ENCODE results near the gene GPHA2.

The GPHA2 gene

GRCh38 chr11:64970731-64971151 is 35.0 kb upstream of the GPHA2 start:
- TF ChIP-seq TEAD4 (IDR thresholded peaks at IDR 0.05) (no peak), CEBPB (IDR thresholded peaks at IDR 0.05) (no peak), ZBTB7A (IDR thresholded peaks at IDR 0.05; ENCODE audit: low read depth) (no peak), EGR1 (IDR thresholded peaks at IDR 0.05) (no peak), REST (IDR thresholded peaks at IDR 0.05; ENCODE audit: low read depth) (no peak), CREB1 (IDR thresholded peaks at IDR 0.05; ENCODE audit: low read depth) (no peak), YY1 (IDR thresholded peaks at IDR 0.05; ENCODE audit: low read depth) (no peak), TAF1 (IDR thresholded peaks at IDR 0.05; ENCODE audit: low read depth) (no peak), EP300 (IDR thresholded peaks at IDR 0.05; ENCODE audit: borderline replicate concordance) (no peak), MAX (IDR thresholded peaks at IDR 0.05) (no peak), TCF12 (IDR thresholded peaks at IDR 0.05; ENCODE audit: low read depth) (no peak), NFIC (IDR thresholded peaks at IDR 0.05) (no peak), FOXM1 (IDR thresholded peaks at IDR 0.05; ENCODE audit: borderline replicate concordance, low read depth) (no peak), USF1 (IDR thresholded peaks at IDR 0.05) (no peak), RAD21 (IDR thresholded peaks at IDR 0.05; ENCODE audit: low read depth) (no peak)

GRCh38 chr11:64969209-64969608 is 33.5 kb upstream of the GPHA2 start:
- TF ChIP-seq TCF12 (IDR thresholded peaks at IDR 0.05; ENCODE audit: low read depth) (no peak), EGR1 (IDR thresholded peaks at IDR 0.05) (no peak), CEBPB (IDR thresholded peaks at IDR 0.05) (no peak), USF1 (IDR thresholded peaks at IDR 0.05) (no peak), MAX (IDR thresholded peaks at IDR 0.05) (no peak), TAF1 (IDR thresholded peaks at IDR 0.05; ENCODE audit: low read depth) (no peak)

GRCh38 chr11:64967375-64967774 is 31.7 kb upstream of the GPHA2 start:
- TF ChIP-seq USF1 (IDR thresholded peaks at IDR 0.05) (no peak), ZBTB7A (IDR thresholded peaks at IDR 0.05; ENCODE audit: low read depth) (no peak), REST (IDR thresholded peaks at IDR 0.05; ENCODE audit: low read depth) (no peak), CEBPB (IDR thresholded peaks at IDR 0.05) (no peak), RAD21 (IDR thresholded peaks at IDR 0.05; ENCODE audit: low read depth) (no peak), TEAD4 (IDR thresholded peaks at IDR 0.05) (no peak), EP300 (IDR thresholded peaks at IDR 0.05; ENCODE audit: borderline replicate concordance) (no peak), CREB1 (IDR thresholded peaks at IDR 0.05; ENCODE audit: low read depth) (no peak), NFIC (IDR thresholded peaks at IDR 0.05) (no peak), FOXM1 (IDR thresholded peaks at IDR 0.05; ENCODE audit: borderline replicate concordance, low read depth) (no peak), YY1 (IDR thresholded peaks at IDR 0.05; ENCODE audit: low read depth) (no peak), TCF12 (IDR thresholded peaks at IDR 0.05; ENCODE audit: low read depth) (no peak), EGR1 (IDR thresholded peaks at IDR 0.05) (no peak), MAX (IDR thresholded peaks at IDR 0.05) (no peak), TAF1 (IDR thresholded peaks at IDR 0.05; ENCODE audit: low read depth) (no peak)

- TF ChIP-seq EGR1 (IDR thresholded peaks at IDR 0.05) (no peak), REST (IDR thresholded peaks at IDR 0.05; ENCODE audit: low read depth) (no peak), MAX (IDR thresholded peaks at IDR 0.05) (no peak), CEBPB (IDR thresholded peaks at IDR 0.05) (no peak), CREB1 (IDR thresholded peaks at IDR 0.05; ENCODE audit: low read depth) (no peak), FOXM1 (IDR thresholded peaks at IDR 0.05; ENCODE audit: borderline replicate concordance, low read depth) (no peak), NFIC (IDR thresholded peaks at IDR 0.05) (no peak), YY1 (IDR thresholded peaks at IDR 0.05; ENCODE audit: low read depth) (no peak), EP300 (IDR thresholded peaks at IDR 0.05; ENCODE audit: borderline replicate concordance) (no peak), RAD21 (IDR thresholded peaks at IDR 0.05; ENCODE audit: low read depth) (no peak), TEAD4 (IDR thresholded peaks at IDR 0.05) (no peak), TAF1 (IDR thresholded peaks at IDR 0.05; ENCODE audit: low read depth) (no peak), ZBTB7A (IDR thresholded peaks at IDR 0.05; ENCODE audit: low read depth) (no peak), USF1 (IDR thresholded peaks at IDR 0.05) (no peak), TCF12 (IDR thresholded peaks at IDR 0.05; ENCODE audit: low read depth) (no peak)
Measured at GRCh38 chr11:64963072-64963631, 27.5 kb upstream of the GPHA2 start.
